T-helper 2 cell treated with Interferon-gamma antibody and Interleukin-4, amounts not matched to agents 100 ng/mL and 5 ng/mL, for 36 hours (primary cell): ENCODE results near the gene ZNF3. TPM values are rescaled to one million over a fixed set of nuclear protein-coding genes. Genes with fewer than 3 reads are reported as not detected.

Experiments used
- intact Hi-C: fragments of 100-400 bp; cut with micrococcal nuclease; formaldehyde crosslinking; loops from one replicate; pipeline ENCODE4 v1.15.1; 2023
- total RNA-seq: library from RNA; stranded (reverse); gene quantifications from 2 replicates; pipeline ENCODE4 v1.2.3, GENCODE V29; 2022

ZNF3 gene
- total RNA-seq = 25.3 and 26.7 TPM in 2 replicates

GRCh38 chr7:100081535-100082102 is at the start of gene ZNF3:
ZNF3 (minus strand) TSS chr7:100081723; CDS start chr7:100077357, 4,366 bp downstream.
- intact Hi-C loops = loop anchor here (1.0 to 10.0 kb wide), 11 partner anchors 19 to 677 kb away; partner anchors contain the start of genes BUD31, FAM200A, MBLAC1 and MEPCE

- intact Hi-C loops = loop anchor here (1.0 to 5.0 kb wide), 2 partner anchors 137 to 141 kb away; no protein-coding TSS in a partner anchor
Observed at GRCh38 chr7:100130608-100131453, 49.3 kb upstream of the ZNF3 start.

GRCh38 chr7:100130220-100130607 is 48.7 kb upstream of the ZNF3 start:
- intact Hi-C loops = loop anchor here (1.0 to 5.0 kb wide), 2 partner anchors 136 to 142 kb away; no protein-coding TSS in a partner anchor

GRCh38 chr7:100128637-100128963 is 47.1 kb upstream of the ZNF3 start:
- intact Hi-C loops = loop anchor here (5.0 kb wide), 1 partner anchor 46 kb away; the partner anchor contains the start of gene ZNF3

- intact Hi-C loops = loop anchor here (1.0 to 5.0 kb wide), 7 partner anchors 9 to 301 kb away; partner anchors contain the start of genes AP4M1, CNPY4, LAMTOR4 and MCM7
Observed at GRCh38 chr7:100127866-100128636, 46.5 kb upstream of the ZNF3 start.

GRCh38 chr7:100126931-100127865 is 45.7 kb upstream of the ZNF3 start, which contains the start of gene MBLAC1:
MBLAC1 (plus strand) TSS chr7:100126967; CDS start chr7:100127396, 429 bp downstream.
- intact Hi-C loops = loop anchor here (1.0 to 5.0 kb wide), 7 partner anchors 8 to 302 kb away; partner anchors contain the start of genes AP4M1, CNPY4, LAMTOR4 and MCM7

- intact Hi-C loops = loop anchor here (2.0 to 5.0 kb wide), 4 partner anchors 44 to 302 kb away; partner anchors contain the start of genes MEPCE, TRIM4, ZCWPW1 and ZNF3
Observed at GRCh38 chr7:100126239-100126930, 44.9 kb upstream of the ZNF3 start.

GRCh38 chr7:100124301-100125230 is 43.0 kb upstream of the ZNF3 start:
- intact Hi-C loops = loop anchor here (5.0 kb wide), 1 partner anchor 42 kb away; the partner anchor contains the start of gene ZNF3

GRCh38 chr7:100122568-100122967 is 41.0 kb upstream of the ZNF3 start:
- intact Hi-C loops = no loop called here

GRCh38 chr7:100122067-100122466 is 40.5 kb upstream of the ZNF3 start:
- intact Hi-C loops = no loop called here

GRCh38 chr7:100120733-100121036 is 39.2 kb upstream of the ZNF3 start:
- intact Hi-C loops = no loop called here

GRCh38 chr7:100119970-100120732 is 38.6 kb upstream of the ZNF3 start:
- intact Hi-C loops = loop anchor here (1.0 kb wide), 2 partner anchors 7 to 19 kb away; partner anchors contain the start of genes AP4M1 and MCM7

GRCh38 chr7:100119072-100119969 is 37.8 kb upstream of the ZNF3 start, which contains the start of the genes CNPY4 and TAF6:
CNPY4 (plus strand) TSS chr7:100119634; CDS start chr7:100119745, 111 bp downstream.
TAF6 (minus strand) TSS chr7:100119358; CDS start chr7:100114209, 5,149 bp downstream.
- intact Hi-C loops = loop anchor here (1.0 kb wide), 2 partner anchors 8 to 18 kb away; partner anchors contain the start of genes AP4M1 and MCM7

- intact Hi-C loops = loop anchor here (1.0 kb wide), 2 partner anchors 9 to 17 kb away; partner anchors contain the start of genes AP4M1 and MCM7
Observed at GRCh38 chr7:100118388-100119071, 37.0 kb upstream of the ZNF3 start.

GRCh38 chr7:100115026-100115425 is 33.5 kb upstream of the ZNF3 start:
- intact Hi-C loops = no loop called here

- intact Hi-C loops = no loop called here
Observed at GRCh38 chr7:100111914-100112313, 30.4 kb upstream of the ZNF3 start.
